Gastroesophageal sphincter (tissue), 3 donors: Measurements from ENCODE around the gene OPCML.

Source experiments
- CTCF ChIP-seq, 4 experiments: fragments of 200-600 bp in 2 of 4; fragments of 450-650 bp in 2 of 4; sonication (generic) in 1 of 4; IDR thresholded peaks; one replicate each; pipeline ENCODE4 v1.5.1; 2017 to 2019; ENCODE audit warnings: antibody characterized with exemption in 4 of 4, mild to moderate bottlenecking in 2 of 4, moderate library complexity in 2 of 4
- EP300 ChIP-seq: sonication (generic); formaldehyde crosslinking; IDR thresholded peaks from one replicate; pipeline ENCODE4 v1.6.1; 2017; ENCODE audit warnings: antibody characterized with exemption, mild to moderate bottlenecking
- POLR2A ChIP-seq, 2 donors: fragments of 450-650 bp; IDR thresholded peaks; one replicate each; pipeline ENCODE4 v1.6.1; 2017; ENCODE audit warnings: antibody characterized with exemption in 2 of 2, mild to moderate bottlenecking in 2 of 2, moderate library complexity in 1 of 2

DNA sequence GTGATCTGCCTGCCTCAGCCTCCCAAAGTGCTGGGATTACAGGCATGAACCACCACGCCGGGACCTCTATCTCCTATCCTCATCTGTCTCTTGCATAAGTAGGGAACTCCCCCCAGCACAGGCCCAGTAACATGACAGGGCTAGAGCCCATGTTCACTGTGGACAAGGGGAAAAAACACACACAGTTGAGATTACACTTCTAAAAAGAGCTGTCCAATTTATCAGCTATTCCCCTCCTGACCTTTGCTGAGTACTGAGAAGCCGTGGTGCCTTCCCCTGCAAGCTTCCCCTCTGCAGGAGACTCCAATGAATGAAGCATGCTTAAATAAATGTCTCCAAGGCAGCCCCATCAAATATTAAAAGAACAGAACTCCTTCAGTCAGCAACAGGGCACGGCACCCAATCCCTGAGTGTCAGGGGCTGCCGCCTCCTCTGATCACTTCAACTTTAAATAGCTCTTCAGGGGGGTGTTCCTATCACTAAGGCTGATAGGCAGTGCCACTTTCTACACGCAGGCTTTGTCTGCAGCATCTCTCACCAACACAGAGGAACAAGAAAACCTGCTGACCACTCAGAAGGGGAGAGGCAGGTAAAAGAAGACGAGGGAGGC is 385.5 kb downstream of the OPCML start:
- TF ChIP-seq CTCF (IDR thresholded peaks at IDR 0.05) = no peak
- no peak for TF ChIP-seq EP300
- no peak for TF ChIP-seq POLR2A (IDR thresholded peaks at IDR 0.05)
